Measurements from ENCODE around the gene PRMT9. TPM values are rescaled to one million over a fixed set of nuclear protein-coding genes. Genes with fewer than 3 reads are reported as not detected.
A peak's percentile ranks its signal among the peaks of the same experiment; 100 is the strongest.

Gene PRMT9
- total RNA-seq, 4 donors from 2014 or later, result 3.5 to 63.3 (median 25.6) TPM

DNA sequence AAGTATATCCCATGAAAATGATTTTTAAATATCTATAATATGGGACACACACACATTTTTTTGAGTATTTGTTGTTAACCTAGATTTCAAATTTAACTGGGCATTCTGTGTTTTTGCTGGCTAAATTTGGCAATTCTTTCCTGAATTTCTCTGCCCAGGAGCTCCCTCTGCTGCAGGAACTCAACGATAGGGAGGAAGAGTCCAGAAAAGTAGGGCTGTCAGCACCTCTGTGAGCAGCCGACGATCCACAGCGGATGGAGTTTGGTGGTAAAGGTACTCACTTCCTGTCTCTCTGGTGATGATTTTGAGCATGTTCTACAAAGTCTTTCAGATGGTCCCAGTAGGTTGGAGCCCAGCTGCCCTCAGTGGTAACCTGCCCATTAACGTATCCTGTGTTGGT is 89.9 kb downstream of the PRMT9 start:
- H3K4me1 ChIP-seq, result peaks cover 0 to 7% of the 10 kb centered on the region in 2 donors
- no peak for DNase-seq
- TF ChIP-seq POLR2A (IDR thresholded peaks at IDR 0.05), result no peak
- TF ChIP-seq, protein P1, sequence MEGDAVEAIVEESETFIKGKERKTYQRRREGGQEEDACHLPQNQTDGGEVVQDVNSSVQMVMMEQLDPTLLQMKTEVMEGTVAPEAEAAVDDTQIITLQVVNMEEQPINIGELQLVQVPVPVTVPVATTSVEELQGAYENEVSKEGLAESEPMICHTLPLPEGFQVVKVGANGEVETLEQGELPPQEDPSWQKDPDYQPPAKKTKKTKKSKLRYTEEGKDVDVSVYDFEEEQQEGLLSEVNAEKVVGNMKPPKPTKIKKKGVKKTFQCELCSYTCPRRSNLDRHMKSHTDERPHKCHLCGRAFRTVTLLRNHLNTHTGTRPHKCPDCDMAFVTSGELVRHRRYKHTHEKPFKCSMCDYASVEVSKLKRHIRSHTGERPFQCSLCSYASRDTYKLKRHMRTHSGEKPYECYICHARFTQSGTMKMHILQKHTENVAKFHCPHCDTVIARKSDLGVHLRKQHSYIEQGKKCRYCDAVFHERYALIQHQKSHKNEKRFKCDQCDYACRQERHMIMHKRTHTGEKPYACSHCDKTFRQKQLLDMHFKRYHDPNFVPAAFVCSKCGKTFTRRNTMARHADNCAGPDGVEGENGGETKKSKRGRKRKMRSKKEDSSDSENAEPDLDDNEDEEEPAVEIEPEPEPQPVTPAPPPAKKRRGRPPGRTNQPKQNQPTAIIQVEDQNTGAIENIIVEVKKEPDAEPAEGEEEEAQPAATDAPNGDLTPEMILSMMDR (IDR thresholded peaks at IDR 0.05), result no peak
- H3K27ac ChIP-seq, result no peak overlapping the region
- intact Hi-C loops (cut with DNase I; ENCODE audit: low total_unique reads), result loop anchor here (5.0 kb wide), 1 partner anchor 577 kb away; no protein-coding TSS in a partner anchor
- no peaks in the 10 kb centered on the region for H3K36me3 ChIP-seq
- H3K9me3 ChIP-seq, result no peaks in the 10 kb centered on the region
- no peaks in the 10 kb centered on the region for H3K27me3 ChIP-seq
- H3K4me3 ChIP-seq, result no peak overlapping the region

DNA sequence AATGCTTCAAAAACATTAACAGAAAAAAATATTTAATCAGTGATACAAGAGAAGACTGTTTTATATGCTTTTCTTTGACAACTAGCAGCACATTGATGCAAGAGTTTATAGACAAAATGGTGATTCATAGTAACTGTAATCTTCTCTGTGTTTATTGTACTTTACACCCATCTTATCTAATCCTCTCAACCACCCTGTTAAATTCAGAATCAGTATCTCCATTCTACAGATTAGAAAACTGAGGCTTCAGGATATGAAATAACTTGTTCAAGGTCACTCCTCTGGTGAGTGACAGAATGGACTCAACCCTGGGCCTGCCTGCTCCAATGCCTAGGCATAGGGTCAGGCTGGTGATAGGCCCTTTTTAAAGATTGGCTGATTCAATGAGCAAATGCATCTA is 92.9 kb downstream of the PRMT9 start:
- no peak for DNase-seq
- Histone ChIP-seq H3K4me1 (peaks cover 0 to 7% of the 10 kb centered on the region in 2 donors), H3K27ac (no peak overlapping the region), H3K36me3 (no peaks in the 10 kb centered on the region), H3K27me3 (no peaks in the 10 kb centered on the region), H3K9me3 (no peaks in the 10 kb centered on the region), H3K4me3 (no peak overlapping the region)
- TF ChIP-seq POLR2A (IDR thresholded peaks at IDR 0.05), result no peak
- TF ChIP-seq, protein P1 (IDR thresholded peaks at IDR 0.05), result no peak
- intact Hi-C loops (cut with DNase I; ENCODE audit: low total_unique reads), result loop anchor here (5.0 kb wide), 1 partner anchor 574 kb away; no protein-coding TSS in a partner anchor

DNA sequence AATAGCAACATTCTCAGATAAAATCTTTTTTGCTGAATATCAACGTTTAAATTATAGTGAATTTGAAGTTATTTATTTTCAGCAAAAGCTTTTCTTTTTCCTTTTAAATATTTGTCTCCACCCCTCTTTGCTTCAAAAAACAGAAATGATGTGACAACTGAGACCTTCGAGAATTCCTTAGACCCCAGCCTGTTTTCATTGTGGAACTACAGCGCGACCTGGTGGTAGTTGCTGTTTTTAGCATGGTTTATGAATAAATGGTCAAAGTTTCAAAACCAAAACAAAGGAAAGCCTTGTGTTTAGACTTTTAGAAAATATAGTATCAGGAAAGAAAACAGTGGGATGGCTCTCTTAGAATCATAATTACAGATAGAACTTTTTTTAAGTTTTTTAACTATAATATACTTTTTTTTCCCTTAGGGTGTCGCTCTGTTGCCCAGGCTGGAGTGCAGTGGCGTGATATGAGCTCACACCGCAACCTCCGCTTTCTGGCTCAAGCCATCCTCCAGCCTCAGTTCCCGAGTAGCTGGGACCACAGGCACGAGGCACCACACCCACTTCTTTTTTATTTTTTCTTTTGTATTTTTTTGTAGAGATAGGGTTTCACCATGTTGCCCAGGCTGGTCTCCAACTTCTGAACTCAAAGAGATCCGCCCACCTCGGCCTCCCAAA is 93.6 kb downstream of the PRMT9 start:
- H3K36me3 ChIP-seq, result no peaks in the 10 kb centered on the region
- no peaks in the 10 kb centered on the region for H3K27me3 ChIP-seq
- H3K27ac ChIP-seq, result peak overlapping the region; percentile 9 to 54
- H3K4me1 ChIP-seq, result peaks cover 0 to 7% of the 10 kb centered on the region in 2 donors
- DNase-seq, result peak; percentile 68 to 71
- no peaks in the 10 kb centered on the region for H3K9me3 ChIP-seq
- no peak for TF ChIP-seq POLR2A (IDR thresholded peaks at IDR 0.05)
- TF ChIP-seq, protein P1 (IDR thresholded peaks at IDR 0.05), result peak; percentile 71 to 81 (median 80)
- intact Hi-C loops (cut with DNase I; ENCODE audit: low total_unique reads), result loop anchor here (5.0 kb wide), 1 partner anchor 573 kb away; no protein-coding TSS in a partner anchor
- H3K4me3 ChIP-seq, result no peak overlapping the region

DNA sequence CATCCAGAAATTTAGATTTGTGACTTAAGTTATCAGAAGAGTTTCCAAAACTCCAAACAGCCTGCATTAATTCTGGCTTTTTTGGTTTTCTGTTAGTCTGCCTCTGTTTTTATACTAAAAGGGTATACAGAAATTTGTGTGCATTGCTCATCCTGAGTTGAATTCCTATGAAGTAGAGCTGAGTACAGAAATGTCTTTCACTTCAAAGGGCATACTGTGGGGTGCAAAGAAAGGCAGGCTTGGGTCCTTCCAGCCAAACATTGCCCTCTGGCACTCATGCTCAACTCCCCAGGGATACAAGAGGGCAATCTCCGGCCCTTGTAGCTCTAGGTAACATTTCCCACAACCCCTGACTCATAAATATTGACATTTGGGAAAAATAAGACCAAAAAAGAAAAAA is 94.4 kb downstream of the PRMT9 start:
- TF ChIP-seq, protein P1 (IDR thresholded peaks at IDR 0.05), result no peak
- TF ChIP-seq POLR2A (IDR thresholded peaks at IDR 0.05), result no peak
- no peak overlapping the region for H3K4me3 ChIP-seq
- no peaks in the 10 kb centered on the region for H3K9me3 ChIP-seq
- intact Hi-C loops (cut with DNase I; ENCODE audit: low total_unique reads), result no loop called here
- no peak for DNase-seq
- H3K36me3 ChIP-seq, result no peaks in the 10 kb centered on the region
- no peaks in the 10 kb centered on the region for H3K27me3 ChIP-seq
- peak overlapping the region; percentile 3 to 54 for H3K27ac ChIP-seq
- H3K4me1 ChIP-seq, result peaks cover 0 to 7% of the 10 kb centered on the region in 2 donors

Other genes with a start within 250 kb of the PRMT9 start
- 100 to 1,000 TPM in 1 of 4 donors, 10 to 100 TPM in 2, 1 to 10 TPM in 1; 9.7 to 206 (median 42.0) TPM for gene EDNRA, start 203.1 kb downstream of the PRMT9 start, total RNA-seq
- 10 to 100 TPM; 14.7 to 73.3 (median 51.3) TPM for gene TMEM184C, start 66.8 kb downstream of the PRMT9 start, total RNA-seq
- 10 to 100 TPM; 25.1 to 94.4 (median 54.4) TPM for gene ARHGAP10, start 47.9 kb upstream of the PRMT9 start, total RNA-seq